H9 (cell line): ENCODE results near the gene ATAD3B. TPM values are rescaled to one million over a fixed set of nuclear protein-coding genes. Genes with fewer than 3 reads are reported as not detected.

Experiments
- DNase-seq: peaks from one replicate; pipeline ENCODE4 v3.0.0-alpha.2; 2017
- H2AFZ ChIP-seq: one replicate; pipeline ENCODE4 v1.6.1; 2013; ENCODE audit warnings: mild to moderate bottlenecking, low read length, control low read depth, moderate library complexity
- H2AK5ac ChIP-seq: 2 replicates; pipeline ENCODE4 v1.6.1; 2013; ENCODE audit warnings: low read length, control low read depth, mixed read lengths; ENCODE audit not compliant: insufficient read length
- H2BK120ac ChIP-seq: one replicate; pipeline ENCODE4 v1.6.1; 2013; ENCODE audit warnings: low read depth, mild to moderate bottlenecking, low read length, control low read depth, inconsistent platforms; ENCODE audit not compliant: poor library complexity, severe bottlenecking
- H2BK12ac ChIP-seq: 2 replicates; pipeline ENCODE4 v1.6.1; 2013; ENCODE audit warnings: low read length, control low read depth, mixed read lengths, low read depth; ENCODE audit not compliant: insufficient read length
- H2BK15ac ChIP-seq: 2 replicates; pipeline ENCODE4 v1.6.1; 2013; ENCODE audit warnings: low read depth, low read length, control low read depth
- H2BK20ac ChIP-seq: one replicate; pipeline ENCODE4 v1.6.1; 2013; ENCODE audit warnings: low read depth, mild to moderate bottlenecking, low read length, control low read depth, inconsistent platforms; ENCODE audit not compliant: poor library complexity, severe bottlenecking
- H2BK5ac ChIP-seq: 2 replicates; pipeline ENCODE4 v1.6.1; 2013; ENCODE audit warnings: low read length, control low read depth, mixed read lengths; ENCODE audit not compliant: insufficient read length
- H3K14ac ChIP-seq: 2 replicates; pipeline ENCODE4 v1.6.1; 2013; ENCODE audit warnings: low read length, control low read depth; ENCODE audit not compliant: insufficient read depth
- H3K18ac ChIP-seq: 2 replicates; pipeline ENCODE4 v1.6.1; 2013; ENCODE audit warnings: low read depth, mild to moderate bottlenecking, mixed read lengths, low read length, control low read depth; ENCODE audit not compliant: insufficient read length
- H3K23ac ChIP-seq: 2 replicates; pipeline ENCODE4 v1.6.1; 2013; ENCODE audit warnings: low read length, control low read depth, mixed read lengths, low read depth; ENCODE audit not compliant: insufficient read length
- H3K23me2 ChIP-seq: 2 replicates; pipeline ENCODE4 v1.6.1; 2013; ENCODE audit warnings: low read depth, mild to moderate bottlenecking, mixed read lengths, low read length, control low read depth; ENCODE audit not compliant: insufficient read length, poor library complexity, severe bottlenecking
- H3K27ac ChIP-seq: 2 replicates; pipeline ENCODE4 v1.5.1; 2013; ENCODE audit warnings: low read length, control low read depth, mixed read lengths, low read depth; ENCODE audit not compliant: insufficient read length
- H3K27me3 ChIP-seq: 2 replicates; pipeline ENCODE4 v1.6.1; 2013; ENCODE audit warnings: low read length, control low read depth, inconsistent platforms; ENCODE audit not compliant: insufficient read depth
- H3K4ac ChIP-seq: 2 replicates; pipeline ENCODE4 v1.6.1; 2013; ENCODE audit warnings: low read depth, mild to moderate bottlenecking, control low read depth, inconsistent platforms, low read length, moderate library complexity
- H3K4me1 ChIP-seq: 2 replicates; pipeline ENCODE4 v1.6.1; 2013; ENCODE audit warnings: low read length, control low read depth, inconsistent platforms; ENCODE audit not compliant: insufficient read depth
- H3K4me2 ChIP-seq: 2 replicates; pipeline ENCODE4 v1.6.1; 2013; ENCODE audit warnings: low read length, control low read depth, mixed read lengths; ENCODE audit not compliant: insufficient read length, insufficient read depth
- H3K56ac ChIP-seq: 2 replicates; pipeline ENCODE4 v1.6.1; 2013; ENCODE audit warnings: low read depth, mild to moderate bottlenecking, mixed read lengths, low read length, control low read depth; ENCODE audit not compliant: insufficient read length
- H3K79me1 ChIP-seq: 2 replicates; pipeline ENCODE4 v1.6.1; 2013; ENCODE audit warnings: low read depth, mild to moderate bottlenecking, moderate library complexity, low read length, control low read depth, inconsistent platforms; ENCODE audit not compliant: insufficient read depth, poor library complexity, severe bottlenecking
- H3K79me2 ChIP-seq: 2 replicates; pipeline ENCODE4 v1.6.1; 2013; ENCODE audit warnings: low read length, control low read depth, inconsistent platforms; ENCODE audit not compliant: insufficient read depth
- H3K9ac ChIP-seq: 2 replicates; pipeline ENCODE4 v1.6.1; 2013; ENCODE audit warnings: low read length, control low read depth, mixed read lengths; ENCODE audit not compliant: insufficient read length; ENCODE audit errors: extremely low read depth
- H3K9me3 ChIP-seq: one replicate; pipeline ENCODE4 v1.6.1; 2013; ENCODE audit warnings: low read depth, low read length, inconsistent platforms; ENCODE audit not compliant: control insufficient read depth
- H3T11ph ChIP-seq: one replicate; pipeline ENCODE4 v1.6.1; 2013; ENCODE audit warnings: mild to moderate bottlenecking, low read length, control low read depth, inconsistent platforms
- H4K20me1 ChIP-seq: one replicate; pipeline ENCODE4 v1.6.1; 2013; ENCODE audit not compliant: control insufficient read depth, insufficient read length, insufficient read depth
- H4K5ac ChIP-seq: 2 replicates; pipeline ENCODE4 v1.6.1; 2013; ENCODE audit warnings: low read depth, mild to moderate bottlenecking, mixed read lengths, low read length, control low read depth; ENCODE audit not compliant: insufficient read length
- H4K8ac ChIP-seq: replicated peaks from 2 replicates; pipeline ENCODE4 v1.6.1; 2013; ENCODE audit warnings: low read length, control low read depth, mixed read lengths, low read depth; ENCODE audit not compliant: insufficient read length
- H4K91ac ChIP-seq: 2 replicates; pipeline ENCODE4 v1.6.1; 2013; ENCODE audit warnings: low read depth, mild to moderate bottlenecking, moderate library complexity, mixed read lengths, low read length, control low read depth; ENCODE audit not compliant: insufficient read length
- H3K27ac Mint-ChIP-seq, 3 experiments: 2 replicates in 2 of 3; 3 replicates in 1 of 3; pipeline ENCODE4 v1.8.0; 2020 to 2021; ENCODE audit warnings: mixed read lengths in 3 of 3, mild to moderate bottlenecking in 1 of 3, moderate library complexity in 1 of 3
- H3K27me3 Mint-ChIP-seq: 2 replicates; pipeline ENCODE4 v1.8.0; 2021; ENCODE audit warnings: low read depth, mild to moderate bottlenecking, moderate library complexity, mixed read lengths
- H3K36me3 Mint-ChIP-seq, 3 experiments: 2 replicates in 2 of 3; 3 replicates in 1 of 3; pipeline ENCODE4 v1.8.0; 2020 to 2021; ENCODE audit warnings: low read depth in 3 of 3, mixed read lengths in 3 of 3; ENCODE audit not compliant: insufficient read depth in 1 of 3
- H3K4me1 Mint-ChIP-seq, 2 experiments: 2 replicates each; pipeline ENCODE4 v1.8.0; 2020; ENCODE audit warnings: mixed read lengths in 2 of 2
- H3K4me3 Mint-ChIP-seq, 2 experiments: 2 replicates in 1 of 2; 3 replicates in 1 of 2; pipeline ENCODE4 v1.8.0; 2020 to 2021; ENCODE audit warnings: mild to moderate bottlenecking in 2 of 2, mixed read lengths in 2 of 2, moderate library complexity in 1 of 2
- H3K9me3 Mint-ChIP-seq, 2 experiments: 2 replicates in 1 of 2; 3 replicates in 1 of 2; pipeline ENCODE4 v1.8.0; 2020; ENCODE audit warnings: mild to moderate bottlenecking in 2 of 2, mixed read lengths in 2 of 2, moderate library complexity in 1 of 2
- CTCF ChIP-seq: fragments of 200-600 bp; sonication (generic); conservative IDR thresholded peaks from 3 replicates; pipeline ENCODE4 v1.8.0; 2021; ENCODE audit warnings: antibody characterized with exemption, mild to moderate bottlenecking
- WGBS: extraction: QIAGEN DNeasy Blood & Tissue Kit; methylation state at CpG from one replicate; pipeline ENCODE4 v1.1.7; 2013; ENCODE audit warnings: missing lambda C conversion rate, low lambda C conversion rate, mixed read lengths; ENCODE audit not compliant: insufficient read length; ENCODE audit errors: extremely low coverage; 5-methylcytosine and 5-hydroxymethylcytosine counted together
- total RNA-seq: library from RNA; stranded (reverse); gene quantifications from 2 replicates; pipeline ENCODE4 v1.2.1, GENCODE V29; 2021

Gene ATAD3B
- total RNA-seq, 1 experiment from 2014 or later: 78.6 TPM

- no peak overlapping the region for H2BK15ac ChIP-seq
- H3K18ac ChIP-seq: peak overlapping the region; percentile 17
- WGBS: no CpG with 5 or more reads among the region's 18 CpGs
- Mint-ChIP-seq H3K4me1 (peaks cover 31 to 46% of the 10 kb centered on the region in 2 experiments), H3K27ac (no peak overlapping the region), H3K4me3 (peak overlapping the region in 1 of 2 experiments; percentile 54; a peak in 1 of 5 replicates), H3K9me3 (peaks cover 3 to 4% of the 10 kb centered on the region in 2 experiments; a peak in 4 of 5 replicates), H3K36me3 (peaks cover 3 to 5% (median 4%) of the 10 kb centered on the region in 3 experiments; a peak in 5 of 7 replicates), H3K27me3 (no peaks in the 10 kb centered on the region)
- no peak overlapping the region for H3T11ph ChIP-seq
- no peaks in the 10 kb centered on the region for H3K79me1 ChIP-seq
- no peak overlapping the region for H3K56ac ChIP-seq
- H2AFZ ChIP-seq: no peak overlapping the region
- 0 out of 2 replicates have a peak overlapping the region, but pooled peaks have one; percentile 53 for H3K14ac ChIP-seq
- no peak overlapping the region for H3K9ac ChIP-seq
- peaks cover 2% of the 10 kb centered on the region; the same call in 1 of the 2 replicates for H3K4me1 ChIP-seq
- no peak overlapping the region for H3K23ac ChIP-seq
- no peaks in the 10 kb centered on the region for H4K20me1 ChIP-seq
- no peak for TF ChIP-seq CTCF
- H3K9me3 ChIP-seq: no peaks in the 10 kb centered on the region
- no peak overlapping the region for H3K27ac ChIP-seq
- H2BK5ac ChIP-seq: no peak overlapping the region
- H2AK5ac ChIP-seq: no peak overlapping the region
- no peak overlapping the region for H2BK120ac ChIP-seq
- H3K23me2 ChIP-seq: peaks cover 7% of the 10 kb centered on the region
- H3K27me3 ChIP-seq: no peaks in the 10 kb centered on the region
- no peak overlapping the region for H3K4ac ChIP-seq
- H4K5ac ChIP-seq: no peak overlapping the region
- H2BK20ac ChIP-seq: no peak overlapping the region
- DNase-seq: no peak
- H3K4me2 ChIP-seq: no peak overlapping the region
- H4K8ac ChIP-seq: no peak overlapping the region
- no peaks in the 10 kb centered on the region for H3K79me2 ChIP-seq
- no peak overlapping the region for H4K91ac ChIP-seq
- H2BK12ac ChIP-seq: no peak overlapping the region
These were observed 40.3 kb upstream of the ATAD3B start for GRCh38 chr1:1430992-1431844.
